Transverse colon (tissue), 4 donors: ENCODE results near the gene B2M.

Experiments
- CTCF ChIP-seq, 5 experiments: fragments of 200-600 bp in 3 of 5; fragments of 450-650 bp in 2 of 5; sonication (generic) in 3 of 5; IDR thresholded peaks; 1 replicate in 2 of 5; 2 replicates in 3 of 5; pipeline ENCODE4 v1.5.1; 2016 to 2017; ENCODE audit warnings: antibody characterized with exemption in 5 of 5, inconsistent platforms in 3 of 5, mild to moderate bottlenecking in 2 of 5, moderate library complexity in 1 of 5
- EP300 ChIP-seq: sonication (generic); formaldehyde crosslinking; IDR thresholded peaks from one replicate; pipeline ENCODE4 v1.6.1; 2017; ENCODE audit warnings: antibody characterized with exemption, low read depth
- POLR2A ChIP-seq: fragments of 450-650 bp; IDR thresholded peaks from one replicate; pipeline ENCODE4 v1.6.1; 2016; ENCODE audit warnings: antibody characterized with exemption, mild to moderate bottlenecking, moderate library complexity
- POLR2AphosphoS5 ChIP-seq, 3 donors: sonication (generic); formaldehyde crosslinking; IDR thresholded peaks; one replicate each; pipeline ENCODE4 v1.6.1; 2016; ENCODE audit warnings: antibody characterized with exemption in 3 of 3

GRCh38 chr15:44661576-44661975, 49.7 kb upstream of the B2M start:
- no peak for TF ChIP-seq CTCF (IDR thresholded peaks at IDR 0.05)
- no peak for TF ChIP-seq EP300
- TF ChIP-seq POLR2AphosphoS5 (IDR thresholded peaks at IDR 0.05): no peak
- no peak for TF ChIP-seq POLR2A
